ENCODE results near the gene FBLN1.

DNA sequence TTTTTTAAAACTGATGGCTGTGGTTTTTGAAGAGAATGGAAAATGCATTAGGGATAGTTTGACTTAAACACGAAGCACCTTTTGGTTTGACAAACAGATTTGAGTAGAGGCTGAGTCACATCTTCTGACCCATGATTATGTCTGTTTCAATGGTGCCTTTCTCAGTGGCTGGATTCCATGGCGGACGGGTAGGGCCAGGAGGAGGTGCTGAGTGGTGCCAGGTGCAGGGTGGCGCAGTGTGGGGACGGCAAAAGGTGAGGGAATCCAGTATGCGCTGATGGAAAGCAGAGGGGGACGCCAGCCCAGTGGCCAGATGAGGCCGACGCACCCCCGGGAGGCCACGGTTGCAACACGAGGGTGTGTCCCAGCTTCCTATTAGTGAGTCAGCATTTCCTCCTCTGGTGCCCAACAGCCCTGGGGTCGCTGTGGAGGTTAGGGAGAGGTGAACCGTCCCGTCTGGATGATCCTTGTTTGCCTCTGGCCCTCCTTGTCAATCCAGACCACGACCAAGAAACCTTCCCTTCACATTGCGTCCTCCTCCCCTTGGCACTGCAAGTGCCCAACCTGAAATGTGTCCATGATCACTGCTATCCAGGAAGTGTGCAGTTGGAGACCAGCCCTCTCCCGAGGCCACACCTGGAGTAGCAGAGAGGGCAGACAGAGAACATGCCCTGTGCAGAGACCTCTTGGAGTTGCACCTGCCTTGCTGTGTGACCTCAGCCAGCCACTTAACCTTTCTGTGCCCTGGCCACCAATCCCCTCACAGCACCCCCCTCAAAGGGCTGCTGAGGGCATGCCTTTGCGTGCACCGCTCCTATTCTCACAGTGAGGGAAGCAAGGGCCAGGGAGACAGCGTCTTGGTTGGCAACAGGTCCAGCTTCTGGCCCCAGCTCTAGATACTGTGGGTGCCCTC is 136.4 kb downstream of the FBLN1 start:
- TF ChIP-seq, protein P1, sequence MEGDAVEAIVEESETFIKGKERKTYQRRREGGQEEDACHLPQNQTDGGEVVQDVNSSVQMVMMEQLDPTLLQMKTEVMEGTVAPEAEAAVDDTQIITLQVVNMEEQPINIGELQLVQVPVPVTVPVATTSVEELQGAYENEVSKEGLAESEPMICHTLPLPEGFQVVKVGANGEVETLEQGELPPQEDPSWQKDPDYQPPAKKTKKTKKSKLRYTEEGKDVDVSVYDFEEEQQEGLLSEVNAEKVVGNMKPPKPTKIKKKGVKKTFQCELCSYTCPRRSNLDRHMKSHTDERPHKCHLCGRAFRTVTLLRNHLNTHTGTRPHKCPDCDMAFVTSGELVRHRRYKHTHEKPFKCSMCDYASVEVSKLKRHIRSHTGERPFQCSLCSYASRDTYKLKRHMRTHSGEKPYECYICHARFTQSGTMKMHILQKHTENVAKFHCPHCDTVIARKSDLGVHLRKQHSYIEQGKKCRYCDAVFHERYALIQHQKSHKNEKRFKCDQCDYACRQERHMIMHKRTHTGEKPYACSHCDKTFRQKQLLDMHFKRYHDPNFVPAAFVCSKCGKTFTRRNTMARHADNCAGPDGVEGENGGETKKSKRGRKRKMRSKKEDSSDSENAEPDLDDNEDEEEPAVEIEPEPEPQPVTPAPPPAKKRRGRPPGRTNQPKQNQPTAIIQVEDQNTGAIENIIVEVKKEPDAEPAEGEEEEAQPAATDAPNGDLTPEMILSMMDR (IDR thresholded peaks at IDR 0.05) = peak in 2 of 6 experiments; percentile 36 to 39
- no peak for TF ChIP-seq POLR2A (IDR thresholded peaks at IDR 0.05)
